ENCODE results near the gene CHAC1.

Gene CHAC1

DNA sequence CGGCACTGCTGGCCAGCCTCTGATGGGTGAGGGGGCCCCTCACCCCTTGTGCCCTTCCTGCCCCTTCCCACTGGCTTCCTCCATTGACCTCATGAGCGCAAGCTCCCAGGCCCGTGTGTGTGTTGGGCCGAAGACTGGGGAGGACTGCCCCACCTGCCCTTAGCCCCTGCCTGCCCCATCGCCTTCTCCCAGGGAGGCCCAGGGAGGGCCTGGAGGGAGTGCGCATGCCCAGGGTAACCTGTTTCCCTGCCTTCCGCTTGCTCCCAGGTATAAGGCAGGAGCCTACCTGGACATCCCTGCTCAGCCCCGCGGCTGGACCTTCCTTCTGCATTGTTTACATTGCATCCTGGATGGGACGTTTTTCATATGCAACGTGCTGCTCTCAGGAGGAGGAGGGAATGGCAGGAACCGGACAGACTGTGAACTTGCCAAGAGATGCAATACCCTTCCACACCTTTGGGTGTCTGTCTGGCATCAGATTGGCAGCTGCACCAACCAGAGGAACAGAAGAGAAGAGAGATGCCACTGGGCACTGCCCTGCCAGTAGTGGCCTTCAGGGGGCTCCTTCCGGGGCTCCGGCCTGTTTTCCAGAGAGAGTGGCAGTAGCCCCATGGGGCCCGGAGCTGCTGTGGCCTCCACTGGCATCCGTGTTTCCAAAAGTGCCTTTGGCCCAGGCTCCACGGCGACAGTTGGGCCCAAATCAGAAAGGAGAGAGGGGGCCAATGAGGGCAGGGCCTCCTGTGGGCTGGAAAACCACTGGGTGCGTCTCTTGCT lies 15.3 kb upstream of the CHAC1 start:
- DNase-seq (ENCODE audit: low read depth), result no peak
- TF ChIP-seq, protein P1, sequence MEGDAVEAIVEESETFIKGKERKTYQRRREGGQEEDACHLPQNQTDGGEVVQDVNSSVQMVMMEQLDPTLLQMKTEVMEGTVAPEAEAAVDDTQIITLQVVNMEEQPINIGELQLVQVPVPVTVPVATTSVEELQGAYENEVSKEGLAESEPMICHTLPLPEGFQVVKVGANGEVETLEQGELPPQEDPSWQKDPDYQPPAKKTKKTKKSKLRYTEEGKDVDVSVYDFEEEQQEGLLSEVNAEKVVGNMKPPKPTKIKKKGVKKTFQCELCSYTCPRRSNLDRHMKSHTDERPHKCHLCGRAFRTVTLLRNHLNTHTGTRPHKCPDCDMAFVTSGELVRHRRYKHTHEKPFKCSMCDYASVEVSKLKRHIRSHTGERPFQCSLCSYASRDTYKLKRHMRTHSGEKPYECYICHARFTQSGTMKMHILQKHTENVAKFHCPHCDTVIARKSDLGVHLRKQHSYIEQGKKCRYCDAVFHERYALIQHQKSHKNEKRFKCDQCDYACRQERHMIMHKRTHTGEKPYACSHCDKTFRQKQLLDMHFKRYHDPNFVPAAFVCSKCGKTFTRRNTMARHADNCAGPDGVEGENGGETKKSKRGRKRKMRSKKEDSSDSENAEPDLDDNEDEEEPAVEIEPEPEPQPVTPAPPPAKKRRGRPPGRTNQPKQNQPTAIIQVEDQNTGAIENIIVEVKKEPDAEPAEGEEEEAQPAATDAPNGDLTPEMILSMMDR (conservative IDR thresholded peaks at IDR 0.05; ENCODE audit: low read depth, low read length), result peak; percentile 27

DNA sequence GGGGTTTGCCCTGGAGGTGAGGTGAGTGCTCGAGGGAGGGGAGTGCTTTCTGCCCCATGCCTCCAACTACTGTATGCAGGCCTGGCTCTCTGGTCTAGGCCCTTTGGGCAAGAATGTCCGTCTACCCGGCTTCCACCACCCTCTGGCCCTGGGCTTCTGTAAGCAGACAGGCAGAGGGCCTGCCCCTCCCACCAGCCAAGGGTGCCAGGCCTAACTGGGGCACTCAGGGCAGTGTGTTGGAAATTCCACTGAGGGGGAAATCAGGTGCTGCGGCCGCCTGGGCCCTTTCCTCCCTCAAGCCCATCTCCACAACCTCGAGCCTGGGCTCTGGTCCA lies 14.8 kb upstream of the CHAC1 start:
- no peak for DNase-seq (ENCODE audit: low read depth)
- no peak overlapping the region for H3K4me3 ChIP-seq (ENCODE audit: low read depth, low read length)
- TF ChIP-seq, protein P1 (conservative IDR thresholded peaks at IDR 0.05; ENCODE audit: low read depth, low read length), result no peak

More for the DNA sequence above, 15.3 kb upstream of the CHAC1 start:
- H3K4me3 ChIP-seq (ENCODE audit: low read depth, low read length), result no peak overlapping the region

DNA sequence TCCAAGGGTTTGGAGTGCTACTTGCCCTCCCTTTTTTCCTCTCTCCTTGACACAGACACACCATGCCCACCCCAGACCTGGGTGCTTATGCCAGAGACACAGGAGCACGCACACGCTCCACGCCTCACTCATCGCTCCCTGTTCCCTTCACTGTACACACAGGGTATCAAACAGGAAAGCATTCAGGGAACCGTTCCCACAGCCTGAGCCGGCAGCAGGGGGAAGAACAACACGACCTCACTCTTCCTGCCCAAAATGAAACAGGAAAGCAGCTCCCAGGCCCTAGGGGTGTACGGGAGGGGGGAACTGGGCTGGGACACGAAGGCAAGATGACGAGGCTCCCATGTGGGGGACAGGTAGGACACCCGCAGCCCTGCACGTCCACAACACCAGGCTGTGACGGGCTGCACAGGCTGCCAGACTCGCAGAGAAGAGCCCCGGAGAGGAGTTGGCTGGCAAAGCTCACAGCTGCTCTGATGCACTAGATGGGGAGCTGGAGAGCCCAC lies 12.9 kb upstream of the CHAC1 start:
- H3K4me3 ChIP-seq (ENCODE audit: low read depth, low read length), result no peak overlapping the region
- TF ChIP-seq, protein P1 (conservative IDR thresholded peaks at IDR 0.05; ENCODE audit: low read depth, low read length), result no peak

DNA sequence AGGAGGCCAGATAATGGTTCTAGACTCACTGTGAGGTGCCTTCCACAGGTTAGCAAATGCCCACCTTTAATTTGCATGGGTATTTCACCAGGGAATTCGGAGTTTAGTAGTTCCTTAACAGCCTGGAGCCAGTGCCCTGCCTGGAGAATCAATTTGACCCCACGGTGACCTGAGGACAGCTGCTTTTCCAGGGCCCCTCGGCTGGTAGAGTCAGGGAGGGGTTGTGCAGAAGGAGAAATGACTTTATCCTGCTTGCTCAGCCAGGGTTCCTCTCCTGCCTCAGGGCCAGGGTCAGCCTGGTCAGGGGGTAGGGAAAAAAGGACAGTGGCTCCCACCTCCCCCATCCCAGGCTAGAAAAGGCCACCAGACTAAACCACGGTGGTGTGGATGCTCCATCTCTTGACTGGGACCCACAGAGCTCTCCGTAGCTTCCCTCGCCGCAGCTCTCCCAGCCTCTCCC lies 12.2 kb upstream of the CHAC1 start:
- TF ChIP-seq, protein P1 (conservative IDR thresholded peaks at IDR 0.05; ENCODE audit: low read depth, low read length), result no peak
- no peak for DNase-seq (ENCODE audit: low read depth)
- H3K4me3 ChIP-seq (ENCODE audit: low read depth, low read length), result peak overlapping the region; percentile 52

More for the DNA sequence above, 12.9 kb upstream of the CHAC1 start:
- DNase-seq (ENCODE audit: low read depth), result no peak

DNA sequence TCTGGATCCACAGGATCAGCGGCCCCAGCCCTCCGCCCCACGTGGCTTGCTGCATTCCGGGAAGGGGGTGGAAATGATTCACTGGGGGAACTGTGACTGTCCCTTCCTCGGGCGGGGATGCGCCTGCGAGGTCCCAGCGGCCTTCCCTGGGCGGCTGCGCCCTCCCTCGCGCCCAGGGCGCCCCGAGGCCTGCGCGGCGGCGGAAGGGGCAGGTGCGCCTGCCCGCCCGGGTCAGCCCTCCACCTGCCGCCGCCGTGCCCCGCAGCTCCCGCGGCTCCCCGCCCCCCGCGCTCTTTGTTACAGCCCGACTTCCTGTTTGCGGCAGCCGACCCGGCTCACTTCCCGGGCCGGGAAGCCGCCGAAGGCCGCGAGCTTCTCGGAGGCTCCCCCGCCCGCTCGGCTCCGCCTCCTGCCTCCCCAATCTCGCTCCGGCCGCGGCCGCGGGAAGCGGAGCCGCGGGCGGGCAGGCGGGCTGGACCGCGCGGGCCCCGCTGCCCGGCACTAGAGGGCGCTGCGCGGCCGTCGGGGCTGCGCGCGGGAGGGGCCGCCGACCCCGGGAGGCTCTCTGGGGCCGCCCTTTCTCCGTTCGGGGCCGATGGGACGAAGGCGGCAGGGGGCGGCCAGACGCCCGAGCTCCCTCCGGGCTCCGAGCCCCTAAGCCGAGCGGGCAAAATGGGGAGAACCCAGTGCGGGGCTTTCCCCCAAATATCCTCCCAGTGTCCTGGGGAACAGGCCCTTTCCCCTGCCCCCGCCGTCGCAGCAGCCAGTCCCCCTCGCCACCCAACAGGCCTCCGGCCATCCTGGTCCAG lies 11.5 kb upstream of the CHAC1 start:
- H3K4me3 ChIP-seq (ENCODE audit: low read depth, low read length), result peak overlapping the region; percentile 60
- TF ChIP-seq, protein P1 (conservative IDR thresholded peaks at IDR 0.05; ENCODE audit: low read depth, low read length), result peak; percentile 29
- DNase-seq (ENCODE audit: low read depth), result peak; percentile 67

DNA sequence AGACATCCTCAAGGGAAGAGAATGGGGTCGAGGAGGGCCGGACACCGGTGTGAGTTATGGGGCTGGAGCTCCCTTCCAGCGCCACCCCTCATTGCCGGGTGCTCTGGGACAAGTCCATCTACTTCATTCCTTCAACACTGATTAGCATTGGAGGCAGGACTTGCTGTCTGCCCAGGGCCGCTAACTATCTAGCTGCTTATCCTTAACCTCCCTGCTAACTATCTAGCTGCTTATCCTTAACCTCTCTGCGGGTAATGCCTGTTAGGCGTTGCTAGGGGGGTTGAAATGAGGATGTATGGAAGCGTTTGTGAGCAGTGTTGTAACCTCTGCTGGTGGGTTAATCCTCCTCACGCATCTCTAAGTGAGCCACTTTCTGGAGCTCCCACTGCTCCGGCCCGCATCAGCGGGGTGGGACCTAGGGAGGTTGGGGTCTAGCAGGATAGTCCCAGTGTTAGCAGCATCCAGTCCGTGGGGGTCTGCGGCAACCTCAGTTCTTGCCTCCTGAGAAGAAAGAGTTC lies 10.9 kb upstream of the CHAC1 start:
- DNase-seq (ENCODE audit: low read depth), result no peak
- TF ChIP-seq, protein P1 (conservative IDR thresholded peaks at IDR 0.05; ENCODE audit: low read depth, low read length), result peak; percentile 0
- peak overlapping the region; percentile 60 for H3K4me3 ChIP-seq (ENCODE audit: low read depth, low read length)
